AG09309 (cell line): ENCODE data around the gene PON3.

ENCODE experiments used
- DNase-seq: peaks from one replicate; pipeline ENCODE4 v3.0.0-alpha.2; 2010; ENCODE audit warnings: low read depth
- H3K4me3 ChIP-seq: 2 replicates; pipeline ENCODE4 v1.5.1; 2011; ENCODE audit warnings: mild to moderate bottlenecking, low read depth, low read length, moderate library complexity; ENCODE audit not compliant: control insufficient read depth
- CTCF ChIP-seq: IDR thresholded peaks from 2 replicates; pipeline ENCODE4 v1.5.1; 2011; ENCODE audit warnings: mild to moderate bottlenecking, low read depth, low read length, inconsistent platforms; ENCODE audit not compliant: insufficient read depth, control insufficient read depth; ENCODE audit errors: missing control alignments

PON3 gene

GRCh38 chr7:95322854-95323253 is 73.3 kb downstream of the PON3 start:
- no peak overlapping the region for H3K4me3 ChIP-seq
- TF ChIP-seq CTCF = no peak
- no peak for DNase-seq

GRCh38 chr7:95322396-95322795 is 73.8 kb downstream of the PON3 start:
- H3K4me3 ChIP-seq = no peak overlapping the region
- no peak for TF ChIP-seq CTCF
- no peak for DNase-seq

- no peak overlapping the region for H3K4me3 ChIP-seq
- DNase-seq = no peak
- TF ChIP-seq CTCF = no peak
Measured at GRCh38 chr7:95321720-95322119, 74.5 kb downstream of the PON3 start.

GRCh38 chr7:95320651-95321050 is 75.5 kb downstream of the PON3 start:
- no peak for DNase-seq
- no peak overlapping the region for H3K4me3 ChIP-seq
- no peak for TF ChIP-seq CTCF

GRCh38 chr7:95319570-95319969 is 76.6 kb downstream of the PON3 start:
- no peak overlapping the region for H3K4me3 ChIP-seq
- no peak for TF ChIP-seq CTCF
- DNase-seq = no peak

GRCh38 chr7:95318501-95319100 is 77.6 kb downstream of the PON3 start:
- no peak for DNase-seq

More at GRCh38 chr7:95318501-95319100, 77.6 kb downstream of the PON3 start:
- no peak overlapping the region for H3K4me3 ChIP-seq
- TF ChIP-seq CTCF = no peak
